ENCODE results near the gene AMER1. TPM values are rescaled to one million over a fixed set of nuclear protein-coding genes. Genes with fewer than 3 reads are reported as not detected.

The AMER1 gene
- total RNA-seq, 4 donors from 2014 or later: 1.6 to 8.2 (median 5.3) TPM

GRCh38 chrX:64150775-64151174, 54.7 kb downstream of the AMER1 start:
- in situ Hi-C loops (cut with MboI; ENCODE audit: low pct_ligation_motif_present in 1 of 4, low pct_unique_long_range_greater_than_20kb in 1 of 4, low sequenced_read_pairs in 3 of 4) (no loop called here), intact Hi-C loops (cut with DNase I; ENCODE audit: low total_unique reads) (no loop called here)
- 55 to 79% methylated on average over 2 of the region's 2 CpGs for WGBS, 2 donors (ENCODE audit: low coverage in 1 of 2)
- no peak for DNase-seq
- TF ChIP-seq POLR2AphosphoS5 (IDR thresholded peaks at IDR 0.05): no peak
- no peak for TF ChIP-seq EP300 (IDR thresholded peaks at IDR 0.05; ENCODE audit: low read depth)
- TF ChIP-seq POLR2A (IDR thresholded peaks at IDR 0.05): no peak
- TF ChIP-seq, protein P1, sequence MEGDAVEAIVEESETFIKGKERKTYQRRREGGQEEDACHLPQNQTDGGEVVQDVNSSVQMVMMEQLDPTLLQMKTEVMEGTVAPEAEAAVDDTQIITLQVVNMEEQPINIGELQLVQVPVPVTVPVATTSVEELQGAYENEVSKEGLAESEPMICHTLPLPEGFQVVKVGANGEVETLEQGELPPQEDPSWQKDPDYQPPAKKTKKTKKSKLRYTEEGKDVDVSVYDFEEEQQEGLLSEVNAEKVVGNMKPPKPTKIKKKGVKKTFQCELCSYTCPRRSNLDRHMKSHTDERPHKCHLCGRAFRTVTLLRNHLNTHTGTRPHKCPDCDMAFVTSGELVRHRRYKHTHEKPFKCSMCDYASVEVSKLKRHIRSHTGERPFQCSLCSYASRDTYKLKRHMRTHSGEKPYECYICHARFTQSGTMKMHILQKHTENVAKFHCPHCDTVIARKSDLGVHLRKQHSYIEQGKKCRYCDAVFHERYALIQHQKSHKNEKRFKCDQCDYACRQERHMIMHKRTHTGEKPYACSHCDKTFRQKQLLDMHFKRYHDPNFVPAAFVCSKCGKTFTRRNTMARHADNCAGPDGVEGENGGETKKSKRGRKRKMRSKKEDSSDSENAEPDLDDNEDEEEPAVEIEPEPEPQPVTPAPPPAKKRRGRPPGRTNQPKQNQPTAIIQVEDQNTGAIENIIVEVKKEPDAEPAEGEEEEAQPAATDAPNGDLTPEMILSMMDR (IDR thresholded peaks at IDR 0.05): no peak
- no peaks in the 10 kb centered on the region for H3K9me3 ChIP-seq
- no peaks in the 10 kb centered on the region for H3K27me3 ChIP-seq
- H3K27ac ChIP-seq: no peak overlapping the region
- H3K36me3 ChIP-seq: no peaks in the 10 kb centered on the region
- no peaks in the 10 kb centered on the region for H3K4me1 ChIP-seq
- no peak overlapping the region for H3K4me3 ChIP-seq

Small RNA genes within 50 kb of the gene (small RNA-seq; reads per million reads assigned to genes)
- 0 reads per million in 4 donors for gene RN7SL799P

Other genes starting within 250 kb of the AMER1 start
- gene ASB12, start 24.9 kb upstream of the AMER1 start, total RNA-seq: under 1 TPM in 1 of 4 donors, not detected in 3; 0.41 TPM
- 10 to 100 TPM; 11.2 to 20.1 (median 15.2) TPM for gene MTMR8, start 189.7 kb upstream of the AMER1 start, total RNA-seq